Measurements from ENCODE around the gene TMEM260. TPM values are rescaled to one million over a fixed set of nuclear protein-coding genes. Genes with fewer than 3 reads are reported as not detected.

Gene TMEM260
- total RNA-seq, 4 donors from 2014 or later = 8.7 to 17.2 (median 10.9) TPM

- no peaks in the 10 kb centered on the region for H3K36me3 ChIP-seq
- intact Hi-C loops (cut with DNase I) = no loop called here
- H3K9me3 ChIP-seq = no peaks in the 10 kb centered on the region
- H3K27ac ChIP-seq = no peak overlapping the region
- H3K27me3 ChIP-seq = peaks cover 0 to 34% (median 0%) of the 10 kb centered on the region in 4 donors
- DNase-seq = no peak
- no peaks in the 10 kb centered on the region for H3K4me1 ChIP-seq
- TF ChIP-seq CTCF (IDR thresholded peaks at IDR 0.05) = no peak
- no peak for TF ChIP-seq POLR2A (IDR thresholded peaks at IDR 0.05)
- 44 to 62% methylated on average over 2 of the region's 2 CpGs for WGBS, 2 donors
- no peak overlapping the region for H3K4me3 ChIP-seq
Observed at GRCh38 chr14:56561606-56562005, 18.0 kb upstream of the TMEM260 start.

GRCh38 chr14:56562883-56563282, 16.7 kb upstream of the TMEM260 start:
- Histone ChIP-seq H3K4me1 (no peaks in the 10 kb centered on the region), H3K27me3 (peaks cover 0 to 33% (median 0%) of the 10 kb centered on the region in 4 donors), H3K4me3 (no peak overlapping the region), H3K9me3 (no peaks in the 10 kb centered on the region), H3K36me3 (no peaks in the 10 kb centered on the region), H3K27ac (no peak overlapping the region)
- 60 to 76% methylated on average over 1 of the region's 1 CpG for WGBS, 2 donors
- intact Hi-C loops (cut with DNase I) = no loop called here
- no peak for TF ChIP-seq CTCF (IDR thresholded peaks at IDR 0.05)
- TF ChIP-seq POLR2A (IDR thresholded peaks at IDR 0.05) = no peak
- no peak for DNase-seq

GRCh38 chr14:56569174-56569573, 10.4 kb upstream of the TMEM260 start:
- H3K4me1 ChIP-seq = no peaks in the 10 kb centered on the region
- no peak for TF ChIP-seq CTCF (IDR thresholded peaks at IDR 0.05)
- TF ChIP-seq POLR2A (IDR thresholded peaks at IDR 0.05) = no peak
- no peak overlapping the region for H3K27ac ChIP-seq
- intact Hi-C loops (cut with DNase I) = no loop called here
- H3K36me3 ChIP-seq = no peaks in the 10 kb centered on the region
- no peaks in the 10 kb centered on the region for H3K9me3 ChIP-seq
- H3K27me3 ChIP-seq = peaks cover 0 to 28% (median 0%) of the 10 kb centered on the region in 4 donors
- no peak for DNase-seq
- H3K4me3 ChIP-seq = no peak overlapping the region

GRCh38 chr14:56570295-56570694, 9.3 kb upstream of the TMEM260 start:
- no peak overlapping the region for H3K4me3 ChIP-seq
- peaks cover 0 to 28% (median 0%) of the 10 kb centered on the region in 4 donors for H3K27me3 ChIP-seq
- TF ChIP-seq CTCF (IDR thresholded peaks at IDR 0.05) (no peak), POLR2A (IDR thresholded peaks at IDR 0.05) (no peak)
- no peaks in the 10 kb centered on the region for H3K9me3 ChIP-seq
- no peak for DNase-seq
- no peaks in the 10 kb centered on the region for H3K4me1 ChIP-seq
- 100% methylated on average over 1 of the region's 1 CpG; no CpG with 5 or more reads in 1 of the 2 donors for WGBS, 2 donors
- H3K36me3 ChIP-seq = no peaks in the 10 kb centered on the region
- intact Hi-C loops (cut with DNase I) = no loop called here
- no peak overlapping the region for H3K27ac ChIP-seq

GRCh38 chr14:56580221-56580711, 668 bp downstream of the TMEM260 start:
- TF ChIP-seq POLR2A (IDR thresholded peaks at IDR 0.05) (no peak), CTCF (IDR thresholded peaks at IDR 0.05) (no peak)
- intact Hi-C loops (cut with DNase I) = no loop called here
- H3K36me3 ChIP-seq = peaks cover 0 to under 1% (median 0%) of the 10 kb centered on the region in 3 donors
- H3K27ac ChIP-seq = peak overlapping the region in 3 of 4 donors; percentile 83 to 95 (median 88)
- H3K27me3 ChIP-seq = no peaks in the 10 kb centered on the region
- WGBS, 2 donors = 2 to 4% methylated on average over 10 of the region's 10 CpGs
- peak overlapping the region; percentile 67 to 100 (median 88) for H3K4me3 ChIP-seq
- DNase-seq = no peak
- H3K4me1 ChIP-seq = peaks cover 12 to 40% (median 15%) of the 10 kb centered on the region in 3 donors
- no peaks in the 10 kb centered on the region for H3K9me3 ChIP-seq

Measured in esophagus squamous epithelium (tissue), 5 donors.